GM18867 (cell line): ENCODE results near the gene STXBP1.

ENCODE experiments used
- ATAC-seq: cut with Tn5 transposase; IDR thresholded peaks from one replicate; pipeline ENCODE4 v1.9.1; 2021; ENCODE audit warnings: mild to moderate bottlenecking, moderate library complexity; ENCODE audit not compliant: unreplicated experiment

Gene STXBP1

DNA sequence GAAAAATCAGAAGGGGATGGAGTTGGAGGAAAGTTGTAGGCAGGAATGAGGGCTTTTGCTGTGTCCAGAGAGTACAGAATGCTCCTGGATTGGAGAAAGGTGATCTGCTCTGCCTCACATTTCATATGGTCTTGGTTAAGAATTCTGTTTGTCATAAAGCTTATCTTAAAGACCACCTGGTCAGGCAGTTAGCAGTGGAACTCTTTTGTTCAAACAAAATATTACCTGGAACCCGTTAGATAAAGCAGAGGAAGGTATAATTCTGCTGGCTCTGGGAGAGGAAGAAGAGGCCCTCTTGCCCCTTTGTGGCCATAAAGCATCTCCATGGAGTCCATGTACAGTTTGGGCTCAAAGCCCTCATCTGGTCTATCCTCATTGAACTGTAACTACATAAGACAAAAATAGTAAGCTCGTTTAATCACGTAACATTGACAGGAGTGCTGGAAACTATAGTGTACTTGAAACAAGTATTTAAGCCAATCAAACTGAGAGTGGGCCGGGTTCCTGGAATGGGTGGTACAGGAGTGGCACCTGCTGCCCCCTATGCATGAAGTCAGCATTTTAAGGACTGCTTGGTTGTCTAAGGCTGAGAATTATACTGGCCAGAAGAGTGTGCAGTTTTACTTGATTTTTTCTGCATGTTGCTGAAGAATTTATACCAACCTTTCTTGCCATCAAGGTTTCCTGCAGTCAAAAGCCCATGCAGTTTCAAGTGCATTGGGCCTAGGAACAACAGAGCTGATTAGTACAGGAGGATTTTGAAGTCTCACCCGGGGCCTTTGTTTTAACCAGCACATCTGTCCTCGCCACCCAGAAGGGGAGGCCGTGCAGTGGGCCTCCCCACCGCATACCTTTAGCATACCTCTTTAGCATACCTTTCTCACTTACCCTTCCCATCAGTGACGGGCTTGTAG is 39.9 kb downstream of the STXBP1 start:
- no peak for ATAC-seq

DNA sequence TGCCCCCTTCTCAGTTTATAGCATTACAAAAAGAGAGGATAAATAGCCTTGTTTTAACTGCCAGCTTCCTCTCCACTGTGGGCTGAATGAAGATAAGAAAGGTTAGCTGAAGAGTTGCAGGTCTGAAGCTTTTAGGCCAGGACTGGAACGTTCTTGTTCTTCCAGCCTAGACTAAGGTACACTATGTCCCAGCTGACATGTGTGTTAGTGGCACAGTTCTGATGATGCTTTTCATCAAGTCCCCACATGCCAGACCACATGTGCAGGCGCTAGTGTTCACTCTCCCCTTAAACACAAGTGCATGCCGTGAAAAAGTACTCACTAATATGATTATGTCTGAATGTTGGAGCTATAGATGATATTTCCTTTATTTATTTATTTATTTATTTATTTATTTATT is 40.7 kb downstream of the STXBP1 start:
- no peak for ATAC-seq

DNA sequence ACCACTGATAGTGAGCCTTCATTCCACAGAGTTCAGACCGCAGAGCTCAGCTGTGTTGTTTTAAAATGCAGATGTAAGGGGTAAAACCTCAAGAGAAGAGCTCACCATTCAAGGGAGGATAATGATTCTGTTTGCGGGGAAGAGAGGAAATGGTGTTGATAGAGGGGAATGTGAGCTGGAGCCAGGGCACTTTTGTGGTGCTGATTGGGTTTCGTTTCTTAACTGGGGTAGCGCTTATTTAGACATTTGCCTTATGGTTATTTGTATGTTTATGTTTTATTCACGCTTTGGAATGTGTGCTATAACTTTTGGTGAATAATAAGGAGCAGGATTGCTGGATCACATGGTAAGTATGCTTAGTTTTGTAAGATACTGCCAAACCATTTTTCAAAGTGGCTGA is 42.5 kb downstream of the STXBP1 start:
- ATAC-seq = no peak

DNA sequence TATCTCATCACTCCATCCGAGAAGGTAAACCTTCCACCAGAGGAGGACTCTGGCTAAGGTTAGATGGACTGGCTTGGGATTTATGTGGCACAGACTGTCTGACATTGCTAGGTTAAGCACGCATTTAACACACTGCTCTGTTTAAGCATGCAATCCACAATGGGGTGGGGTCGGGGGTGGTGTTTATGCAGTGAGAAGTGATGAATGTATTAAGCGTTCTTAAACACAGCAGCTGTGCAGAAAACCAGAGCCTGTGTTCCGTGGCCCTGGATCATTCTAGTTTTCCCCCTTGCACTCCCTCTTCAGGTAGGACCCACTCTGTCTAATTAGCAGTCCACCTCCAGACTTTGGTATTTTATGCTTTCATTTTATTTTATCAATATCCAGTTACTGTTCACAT is 46.4 kb downstream of the STXBP1 start:
- no peak for ATAC-seq

DNA sequence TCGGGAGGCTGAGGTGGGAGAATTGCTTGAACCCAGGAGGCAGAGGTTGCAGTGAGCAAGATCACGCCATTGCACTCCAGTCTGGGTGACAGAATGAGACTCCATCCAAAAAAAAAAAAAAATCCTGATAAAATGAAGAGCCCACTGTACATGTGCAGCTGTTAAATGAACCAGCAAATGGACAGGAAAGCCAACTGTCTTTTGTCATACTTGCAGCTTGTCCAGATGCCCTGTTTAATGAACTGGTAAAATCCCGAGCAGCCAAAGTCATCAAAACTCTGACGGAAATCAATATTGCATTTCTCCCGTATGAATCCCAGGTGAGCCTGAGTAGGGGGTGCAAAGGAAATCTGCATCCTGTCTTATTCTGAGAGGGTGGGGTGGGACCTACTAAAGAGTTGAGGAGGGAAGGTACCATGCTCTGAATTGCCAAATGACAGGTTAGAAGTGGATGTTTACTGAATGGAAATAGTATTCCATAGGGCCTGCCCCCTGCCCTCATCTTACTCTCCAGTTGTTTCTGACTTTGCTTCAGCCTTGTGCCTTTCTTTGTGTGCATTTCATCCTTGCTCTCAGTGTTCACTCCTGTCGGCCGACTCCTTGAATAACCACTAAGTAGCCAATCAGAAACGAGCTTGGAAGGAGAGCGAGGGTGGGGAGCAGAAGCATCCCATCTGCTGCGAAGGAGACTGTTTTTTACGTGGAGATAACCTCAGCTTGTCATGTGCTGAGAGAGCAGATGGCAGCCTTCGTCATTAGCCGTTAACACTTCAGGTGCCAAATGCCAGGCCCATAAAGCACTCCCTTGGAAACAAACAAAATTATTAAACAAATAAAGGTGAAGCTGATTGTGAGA is 49.0 kb downstream of the STXBP1 start:
- ATAC-seq = no peak

DNA sequence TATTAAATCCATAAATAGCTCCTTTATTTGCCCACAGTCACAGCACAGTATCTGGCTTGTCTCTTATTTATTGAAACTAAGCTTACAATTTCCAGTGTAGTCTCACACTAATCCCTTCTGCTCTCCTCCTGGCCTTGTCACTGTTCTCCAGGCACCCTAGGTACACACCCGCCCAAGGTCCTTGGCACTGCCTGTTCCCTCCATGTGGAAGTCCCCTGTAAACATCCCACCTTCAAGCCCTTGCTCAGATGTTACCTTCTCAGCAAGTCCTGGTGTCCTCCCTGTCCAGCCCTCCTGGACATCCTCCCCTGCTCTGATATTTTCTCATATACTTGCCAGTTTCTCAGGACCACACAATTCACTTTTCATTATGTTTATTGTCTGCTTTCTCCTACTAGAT is 50.5 kb downstream of the STXBP1 start:
- no peak for ATAC-seq

DNA sequence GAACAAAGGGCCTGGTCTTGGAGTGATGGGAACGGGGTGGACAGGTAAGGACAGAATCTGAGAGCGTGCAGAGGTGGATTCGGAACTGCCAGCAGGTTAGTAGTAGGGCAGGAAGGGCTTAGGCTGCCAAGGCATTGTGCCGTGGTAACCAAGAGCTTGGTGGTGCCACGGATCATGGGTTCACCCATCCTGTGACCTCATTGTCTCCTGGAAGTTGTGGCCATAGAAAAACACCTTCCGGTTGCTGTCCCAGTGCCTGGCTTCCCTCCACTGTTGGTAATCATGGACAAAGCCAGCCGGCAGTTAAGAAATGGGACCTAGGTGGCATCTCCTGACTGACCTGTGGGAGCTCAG is 52.2 kb downstream of the STXBP1 start:
- no peak for ATAC-seq

DNA sequence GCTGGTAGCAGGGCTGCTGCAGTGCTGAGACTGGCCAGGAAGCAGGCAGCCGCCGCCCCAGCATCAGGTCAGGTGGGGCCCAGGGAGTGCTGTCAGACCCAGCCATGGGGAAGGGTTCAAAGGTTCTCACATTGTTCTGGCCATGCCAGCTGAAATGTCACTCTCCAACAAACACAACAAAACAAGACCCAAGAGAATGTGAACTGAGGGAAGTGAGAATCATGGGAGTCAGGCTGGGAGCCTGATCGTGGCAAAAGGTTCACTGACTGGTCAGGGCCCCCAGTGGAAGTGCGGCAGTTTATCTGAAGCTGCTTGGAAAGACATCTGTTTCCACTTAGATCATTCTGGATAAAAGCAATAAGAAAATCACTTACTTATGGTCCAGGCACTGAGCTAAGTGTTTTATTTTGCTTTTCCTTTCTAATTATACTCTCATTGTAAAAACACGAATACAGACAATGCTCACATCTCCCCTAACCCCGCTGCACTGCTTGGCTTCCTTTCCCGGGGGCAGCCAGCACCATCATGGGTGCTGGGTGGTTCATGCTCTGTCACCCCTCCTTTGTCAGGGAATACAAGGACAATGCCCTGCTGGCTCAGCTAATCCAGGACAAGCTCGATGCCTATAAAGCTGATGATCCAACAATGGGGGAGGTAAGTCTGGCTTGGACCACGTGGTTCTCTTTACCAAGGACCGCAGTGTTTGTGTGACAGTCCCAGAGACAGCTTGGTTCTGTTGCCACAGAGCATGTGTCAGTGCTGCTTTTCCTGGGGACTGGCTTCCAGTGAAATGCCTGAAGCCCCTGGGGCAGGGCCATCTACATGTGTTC is 52.8 kb downstream of the STXBP1 start:
- no peak for ATAC-seq

DNA sequence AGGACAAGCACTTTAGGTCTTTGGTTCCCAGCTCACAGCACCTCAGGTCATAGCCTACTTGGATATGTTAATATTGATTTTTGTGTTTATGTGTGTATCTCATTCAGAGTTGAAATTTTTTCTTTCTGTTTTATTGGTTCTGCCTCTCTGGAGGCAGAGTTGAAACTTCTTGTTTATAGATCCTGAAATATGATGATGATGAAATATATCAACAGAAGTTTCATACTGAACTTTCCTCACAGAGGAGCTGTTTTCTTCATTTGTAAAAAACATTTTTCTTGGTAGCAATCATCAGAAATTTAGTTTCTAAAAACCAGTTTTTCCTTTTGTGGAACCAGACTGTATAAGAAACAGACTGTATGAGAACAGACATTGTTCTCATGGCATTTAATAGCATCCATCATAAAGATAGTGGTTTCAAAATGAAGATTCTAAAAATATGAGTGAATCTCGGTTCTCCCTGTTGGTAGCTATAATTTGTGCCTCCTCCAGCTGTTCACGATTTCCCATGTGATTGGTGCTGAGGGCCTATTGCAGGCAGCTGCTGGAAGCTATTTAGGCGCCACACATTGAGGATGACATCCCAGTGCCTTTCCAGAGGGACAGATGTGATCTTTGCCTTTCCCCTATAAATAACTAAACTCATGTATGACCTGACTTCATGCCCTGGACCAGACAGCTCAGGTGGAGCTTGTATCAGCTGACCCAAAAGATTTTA is 55.2 kb downstream of the STXBP1 start:
- ATAC-seq = no peak

DNA sequence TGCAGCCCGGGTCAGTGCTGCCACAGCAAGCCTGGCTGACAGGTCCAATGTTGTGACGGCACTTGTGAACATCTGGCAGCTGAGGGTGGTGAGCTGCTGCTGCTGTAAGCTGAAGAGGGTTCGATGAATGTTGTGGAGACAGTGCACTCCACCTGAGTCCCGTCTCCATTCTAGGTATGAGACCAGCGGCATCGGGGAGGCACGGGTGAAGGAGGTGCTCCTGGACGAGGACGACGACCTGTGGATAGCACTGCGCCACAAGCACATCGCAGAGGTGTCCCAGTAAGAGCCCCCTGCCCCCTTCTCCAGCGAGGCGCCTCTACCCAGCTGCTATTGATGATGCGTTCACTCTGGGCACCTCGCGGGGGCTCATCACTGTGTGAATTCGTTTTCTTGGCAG is 55.8 kb downstream of the STXBP1 start:
- no peak for ATAC-seq

DNA sequence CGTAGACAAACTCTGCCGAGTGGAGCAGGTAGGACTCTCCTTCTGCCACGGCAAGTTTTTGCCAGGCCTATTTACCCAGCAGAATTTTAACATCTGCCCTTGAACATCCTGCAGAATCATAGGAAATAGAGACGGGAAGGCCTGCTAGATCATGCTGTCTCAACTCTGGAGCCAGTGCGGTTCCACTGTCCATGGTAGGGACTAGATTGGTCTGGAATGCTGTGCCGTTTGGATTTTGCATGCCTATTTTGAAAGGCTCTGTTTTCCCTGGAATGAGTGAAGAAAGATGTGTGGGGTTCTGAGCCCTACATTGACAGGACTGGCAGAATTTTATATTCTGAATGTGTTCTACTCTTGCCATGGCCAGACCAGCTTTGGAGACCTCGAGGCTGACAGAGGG is 61.2 kb downstream of the STXBP1 start:
- ATAC-seq = no peak

DNA sequence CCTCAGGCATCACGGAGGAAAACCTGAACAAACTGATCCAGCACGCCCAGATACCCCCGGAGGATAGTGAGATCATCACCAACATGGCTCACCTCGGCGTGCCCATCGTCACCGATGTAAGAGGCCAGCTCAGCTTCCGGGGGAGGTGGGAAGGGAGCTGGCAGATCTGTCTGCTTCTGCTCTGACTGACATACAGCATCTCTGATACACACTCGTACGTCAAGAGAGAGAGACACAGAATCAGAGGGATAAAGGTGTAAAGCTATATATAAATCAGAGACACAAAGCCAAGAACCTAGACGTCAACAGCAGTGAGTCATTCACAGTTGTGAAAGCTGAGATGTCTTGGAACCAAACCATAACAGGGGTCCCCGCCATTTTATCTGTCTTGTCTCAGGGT is 64.6 kb downstream of the STXBP1 start:
- ATAC-seq = no peak

DNA sequence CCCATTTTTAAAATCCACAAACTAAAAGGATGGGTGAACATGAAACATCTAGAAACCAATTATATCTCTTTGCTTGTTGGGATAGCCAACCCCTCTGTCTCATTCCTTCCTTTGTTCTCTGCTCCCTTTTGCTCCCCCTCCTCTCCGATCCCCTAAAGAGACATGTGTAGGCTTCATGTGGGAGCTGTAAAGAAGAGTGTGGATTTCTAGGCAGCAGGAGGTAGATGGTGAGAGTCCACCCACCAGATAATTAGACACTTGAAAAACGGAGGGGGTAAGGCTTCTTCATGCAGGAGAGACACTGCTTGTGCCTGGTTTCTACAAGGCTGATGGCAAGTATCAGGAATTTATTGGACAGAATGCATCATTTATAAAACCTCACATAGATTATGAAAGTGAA is 67.4 kb downstream of the STXBP1 start:
- no peak for ATAC-seq

DNA sequence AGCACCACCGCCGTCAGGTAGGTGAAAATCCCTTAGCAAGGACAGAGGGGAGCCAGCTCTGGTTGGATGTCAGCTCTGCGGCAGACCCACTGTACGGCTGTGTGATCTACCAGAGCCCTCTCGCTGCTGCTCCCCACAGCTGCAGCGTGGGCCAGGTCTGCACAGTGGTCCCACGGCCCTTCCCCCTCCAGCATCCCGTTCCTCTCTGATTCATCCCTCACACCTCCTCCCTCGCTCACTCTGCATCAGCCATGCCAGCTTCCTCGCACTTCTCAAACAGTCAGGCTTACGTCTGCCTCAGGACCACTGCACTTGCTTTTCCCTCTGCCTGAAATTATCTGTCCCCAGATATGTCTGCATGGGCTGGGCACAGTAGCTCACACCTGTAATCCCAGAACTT is 68.1 kb downstream of the STXBP1 start:
- no peak for ATAC-seq

DNA sequence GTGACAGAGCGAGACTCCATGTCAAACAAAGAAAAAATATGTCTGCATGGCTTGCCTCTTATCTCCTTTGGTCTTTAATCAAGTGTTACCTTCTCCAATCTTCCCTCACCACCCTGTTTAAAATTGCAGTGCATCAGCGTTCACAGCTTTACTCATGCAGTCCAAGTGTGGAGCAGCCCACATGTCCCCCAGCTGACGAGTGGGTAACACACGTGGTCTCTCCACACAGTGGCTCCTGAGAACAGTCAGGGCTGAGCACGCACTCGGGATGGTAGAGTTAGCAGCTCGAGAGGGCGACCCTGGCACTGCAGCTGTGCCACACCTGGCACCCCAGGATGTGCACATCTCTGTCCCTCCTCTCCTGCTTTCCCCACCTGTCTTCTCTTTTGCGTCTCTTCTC is 68.8 kb downstream of the STXBP1 start:
- ATAC-seq = no peak

DNA sequence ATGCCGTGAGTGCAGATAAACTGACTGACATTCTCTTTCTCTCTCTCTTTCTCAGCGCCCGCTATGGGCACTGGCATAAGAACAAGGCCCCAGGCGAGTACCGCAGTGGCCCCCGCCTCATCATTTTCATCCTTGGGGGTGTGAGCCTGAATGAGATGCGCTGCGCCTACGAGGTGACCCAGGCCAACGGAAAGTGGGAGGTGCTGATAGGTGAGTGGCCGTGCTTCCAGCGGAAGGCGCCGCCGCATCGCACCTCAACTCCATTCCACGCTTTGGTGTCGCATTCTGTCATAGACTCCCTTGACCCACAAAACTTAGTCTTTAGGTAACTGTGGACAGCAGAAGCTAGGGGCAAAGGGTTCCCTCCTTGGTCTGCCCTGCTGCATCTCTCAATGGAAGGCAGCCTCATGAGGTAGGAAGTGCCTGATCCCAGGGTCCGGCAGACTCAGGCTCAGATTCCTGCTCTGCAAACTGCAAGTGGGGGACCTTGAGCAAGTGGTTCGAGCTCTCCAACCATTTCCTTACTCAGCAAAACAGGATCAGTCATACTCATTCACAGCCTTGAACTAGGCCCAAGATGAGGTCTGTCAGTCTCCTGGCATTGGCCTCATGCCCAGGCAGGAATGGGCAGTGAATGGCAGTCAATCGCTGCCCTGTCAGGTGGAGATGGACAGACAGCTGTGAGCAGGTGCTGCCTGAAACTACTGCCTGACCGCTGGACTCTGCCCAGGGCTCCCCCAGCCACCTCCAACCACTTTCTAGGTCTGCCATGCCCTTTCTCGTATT is 70.5 kb downstream of the STXBP1 start:
- ATAC-seq = no peak

DNA sequence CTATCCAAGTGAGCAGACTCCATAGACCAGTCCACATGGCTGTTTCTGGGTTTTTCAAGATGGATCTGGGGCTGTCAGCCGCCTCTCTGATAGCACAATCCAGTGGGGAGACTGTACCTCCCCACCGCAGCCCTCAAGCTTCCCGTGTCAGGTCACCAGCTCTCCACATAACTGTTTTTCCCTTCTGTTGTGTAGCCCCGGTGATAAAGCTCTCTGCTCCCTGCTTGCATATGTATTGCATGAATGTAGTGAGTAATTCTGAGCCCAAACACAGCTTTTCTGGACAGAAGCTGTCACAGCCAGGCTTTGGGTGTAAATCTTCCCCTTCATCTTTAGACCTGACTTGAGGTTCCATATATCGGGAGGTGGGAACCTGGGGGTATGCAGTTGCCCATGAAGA is 71.6 kb downstream of the STXBP1 start:
- no peak for ATAC-seq

DNA sequence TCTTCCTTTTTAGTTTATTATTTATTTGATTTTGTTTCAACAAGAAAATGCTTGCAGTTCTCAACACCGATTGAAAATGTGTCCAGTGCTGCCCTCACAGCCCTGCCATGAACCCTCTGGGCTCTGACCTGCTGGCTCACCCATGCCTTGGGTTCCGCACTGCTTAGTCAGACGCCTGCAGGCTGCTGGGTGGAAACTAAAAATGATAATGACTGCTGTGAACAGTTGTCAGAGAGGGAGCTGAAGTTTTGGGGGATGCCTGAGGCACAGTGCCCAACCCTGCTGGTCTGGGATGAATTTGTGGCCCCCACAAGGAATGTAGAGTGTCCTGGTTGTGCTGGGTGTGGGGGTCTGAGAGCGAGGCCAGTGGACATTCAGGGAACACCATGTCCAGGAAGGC is 72.5 kb downstream of the STXBP1 start:
- no peak for ATAC-seq

DNA sequence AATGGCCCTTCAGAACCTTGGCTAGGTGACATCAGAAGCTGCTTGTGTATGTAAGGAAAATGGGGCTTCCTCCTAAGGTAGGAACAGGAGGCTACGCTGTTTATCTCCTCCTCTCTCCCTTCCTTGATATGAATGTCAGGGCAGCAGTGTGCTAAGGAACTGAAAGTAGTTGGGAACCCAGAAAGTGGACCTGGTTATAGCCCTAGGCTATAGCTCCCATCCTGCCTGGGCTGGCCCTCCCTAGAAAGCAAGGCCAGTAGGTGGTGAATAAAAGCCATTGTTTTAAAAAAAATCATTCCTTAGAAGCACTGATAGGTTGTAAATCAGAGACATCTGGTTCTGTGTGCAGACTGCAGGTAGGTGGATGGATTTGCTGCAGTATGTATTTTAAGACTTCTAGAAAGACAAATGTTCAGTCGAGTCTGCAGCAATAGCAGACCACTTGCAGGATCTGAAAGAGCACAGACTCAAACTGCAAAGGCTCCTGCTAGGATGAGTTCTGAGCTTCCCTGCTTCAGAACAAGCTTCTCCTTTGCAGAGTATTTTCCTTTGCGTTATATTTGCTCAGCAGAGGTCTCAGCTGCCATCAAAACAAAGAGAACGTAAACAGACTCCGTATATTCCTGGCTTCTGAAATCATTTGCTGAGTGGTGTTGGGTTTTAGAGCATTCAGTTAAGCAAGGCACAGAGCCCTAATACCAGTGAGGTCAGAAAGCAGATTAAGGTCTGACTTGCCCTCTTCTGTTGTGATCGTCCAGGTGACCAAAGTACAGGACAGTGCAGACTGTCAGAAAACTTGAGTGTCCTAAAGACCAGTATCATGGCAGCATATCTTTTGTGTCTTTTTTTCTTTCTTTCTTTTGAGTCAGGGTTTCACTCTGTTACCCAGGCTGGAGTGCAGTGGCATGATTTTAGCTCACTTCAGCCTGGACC is 74.7 kb downstream of the STXBP1 start:
- ATAC-seq = no peak
